Posterior vena cava (tissue), 2 donors: ENCODE results near the gene MED13. TPM values are rescaled to one million over a fixed set of nuclear protein-coding genes. Genes with fewer than 3 reads are reported as not detected.
"Not testable (repeated sequence)": the region's sequence is repeated elsewhere in the genome, so short reads cannot be mapped to it uniquely, and the experiment has no call there.

Source experiments
- DNase-seq: peaks from one replicate; pipeline ENCODE4 v3.0.0-alpha.2; 2020; ENCODE audit warnings: low spot score
- intact Hi-C, 2 donors: fragments of 100-400 bp; cut with DNase I; formaldehyde crosslinking; loops; one replicate each; pipeline versions ENCODE4 v1.14.1 to v1.14.2; 2022 to 2023
- total RNA-seq, 2 donors: library from RNA; stranded (reverse); fragmentation: NEBNext Ultra II Directional; extraction: Animal tissue kit (Norgen Biotek cat#: 25700); gene quantifications; one replicate each; pipeline ENCODE4 v1.2.1, GENCODE V29; 2021
- donor health status: DM: yes; HTN: yes; CAD: no.
- donor health status: DM: yes; HTN: yes; CAD: no.

The MED13 gene
- total RNA-seq, 2 donors from 2014 or later, result 53.9 to 54.1 TPM

- no peak for DNase-seq
- intact Hi-C loops, result no loop called here
Measured at GRCh38 chr17:61947367-61948078, 117.6 kb downstream of the MED13 start.

- intact Hi-C loops, result no loop called here
- no peak for DNase-seq
Measured at GRCh38 chr17:61946359-61946758, 118.7 kb downstream of the MED13 start.

- no peak for DNase-seq
Measured at GRCh38 chr17:61943117-61943516, 122.0 kb downstream of the MED13 start.

GRCh38 chr17:61942085-61942484 is 123.0 kb downstream of the MED13 start:
- intact Hi-C loops, result no loop called here

More at GRCh38 chr17:61943117-61943516, 122.0 kb downstream of the MED13 start:
- intact Hi-C loops, result no loop called here

GRCh38 chr17:61928101-61928436 is 137.0 kb downstream of the MED13 start:
- no peak for DNase-seq
- intact Hi-C loops, result loop anchor here in 1 of 2 donors (10.0 kb wide), 1 partner anchor 137 kb away; the partner anchor contains the start of gene MED13

More at GRCh38 chr17:61942085-61942484, 123.0 kb downstream of the MED13 start:
- no peak for DNase-seq

GRCh38 chr17:61927208-61928100 is 137.6 kb downstream of the MED13 start, which contains the start of gene INTS2:
Gene INTS2, minus strand, starts transcription at chr17:61927982. Its CDS starts 1,338 bp downstream, at chr17:61926644.
- DNase-seq, result peak; percentile 99
- intact Hi-C loops, result loop anchor here in 1 of 2 donors (10.0 kb wide), 1 partner anchor 137 kb away; the partner anchor contains the start of gene MED13

- intact Hi-C loops, result loop anchor here in 1 of 2 donors (10.0 kb wide), 1 partner anchor 138 kb away; the partner anchor contains the start of gene MED13
- DNase-seq, result no peak
Measured at GRCh38 chr17:61926826-61927207, 138.3 kb downstream of the MED13 start.

- DNase-seq, intact Hi-C loops: not testable (repeated sequence)
Measured at GRCh38 chr17:61915162-61915561, 149.9 kb downstream of the MED13 start.

GRCh38 chr17:61908292-61909037 is 156.6 kb downstream of the MED13 start:
- intact Hi-C loops, result no loop called here
- DNase-seq, result no peak

GRCh38 chr17:61907361-61907760 is 157.7 kb downstream of the MED13 start:
- no peak for DNase-seq
- intact Hi-C loops, result no loop called here

- intact Hi-C loops, result no loop called here
- no peak for DNase-seq
Measured at GRCh38 chr17:61904094-61904710, 160.9 kb downstream of the MED13 start.

- no peak for DNase-seq
- intact Hi-C loops, result no loop called here
Measured at GRCh38 chr17:61903251-61903650, 161.8 kb downstream of the MED13 start.

- intact Hi-C loops, result no loop called here
Measured at GRCh38 chr17:61897548-61898180, 167.4 kb downstream of the MED13 start.

GRCh38 chr17:61895391-61895790 is 169.7 kb downstream of the MED13 start:
- DNase-seq, result no peak
- intact Hi-C loops, result no loop called here

More at GRCh38 chr17:61897548-61898180, 167.4 kb downstream of the MED13 start:
- no peak for DNase-seq

GRCh38 chr17:61894310-61894709 is 170.8 kb downstream of the MED13 start:
- DNase-seq, intact Hi-C loops: not testable (repeated sequence)
